ENCODE data around the gene STK32B.
"Not testable (repeated sequence)": the region's sequence is repeated elsewhere in the genome, so short reads cannot be mapped to it uniquely, and the experiment has no call there.

The STK32B gene

DNA sequence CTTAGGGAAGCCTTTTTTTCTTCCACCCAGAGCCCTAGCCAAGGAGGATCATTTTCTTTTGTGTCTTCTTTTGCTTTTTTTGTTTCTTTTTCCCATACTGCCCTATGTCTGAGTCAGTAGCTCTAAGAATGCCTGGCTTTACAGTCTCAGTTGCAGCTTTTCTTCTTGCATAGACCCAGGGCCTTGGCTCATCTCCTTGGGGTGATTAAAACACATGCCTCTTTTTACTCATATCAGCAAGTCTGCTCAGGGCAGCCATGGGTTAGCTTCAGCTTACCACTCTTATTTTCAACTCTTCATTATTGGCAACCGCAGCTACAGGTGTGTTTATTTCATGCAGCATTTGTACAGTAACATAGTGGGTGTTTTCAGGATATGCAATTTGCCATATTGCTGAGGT, 196.5 kb downstream of the STK32B start:
- no peaks in the 10 kb centered on the region for H3K27me3 ChIP-seq (ENCODE audit: control insufficient read depth in 1 of 2, insufficient read depth in 2 of 2, low read length in 2 of 2)
- H3K27ac ChIP-seq (ENCODE audit: low read depth, low read length): no peak overlapping the region
- H3K4me3 ChIP-seq (ENCODE audit: low read depth in 1 of 2, low read length in 2 of 2): no peak overlapping the region
- no peaks in the 10 kb centered on the region for H3K4me1 ChIP-seq (ENCODE audit: insufficient read depth, low read length)
- H3K9ac ChIP-seq (ENCODE audit: low read length): no peak overlapping the region
- no peaks in the 10 kb centered on the region for H3K36me3 ChIP-seq (ENCODE audit: insufficient read depth, low read length)
- no peaks in the 10 kb centered on the region for H3K9me3 ChIP-seq (ENCODE audit: low read length)

DNA sequence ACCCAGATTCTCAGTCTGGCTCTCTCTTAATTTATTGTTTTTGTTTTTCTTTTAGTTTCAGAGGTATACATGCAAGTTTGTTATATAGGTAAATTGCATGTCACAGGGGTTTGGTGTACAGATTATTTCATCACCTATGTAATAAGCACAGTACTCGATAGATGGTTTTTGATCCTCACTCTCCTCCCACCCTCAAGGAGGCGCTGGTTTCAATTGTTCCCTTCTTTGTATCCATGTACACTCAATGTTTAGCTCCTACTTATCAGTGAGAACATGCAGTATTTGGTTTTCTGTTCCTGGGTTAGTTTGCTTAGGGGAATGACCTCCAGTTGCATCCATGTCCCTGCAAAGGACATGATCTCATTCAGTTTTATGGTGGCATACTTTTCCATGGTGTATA, 198.4 kb downstream of the STK32B start:
- Histone ChIP-seq H3K27ac (ENCODE audit: low read depth, low read length) (no peak overlapping the region), H3K9me3 (ENCODE audit: low read length) (no peaks in the 10 kb centered on the region), H3K4me1 (ENCODE audit: insufficient read depth, low read length) (no peaks in the 10 kb centered on the region), H3K4me3 (ENCODE audit: low read depth in 1 of 2, low read length in 2 of 2) (no peak overlapping the region), H3K36me3 (ENCODE audit: insufficient read depth, low read length) (no peaks in the 10 kb centered on the region), H3K27me3 (ENCODE audit: control insufficient read depth in 1 of 2, insufficient read depth in 2 of 2, low read length in 2 of 2) (no peaks in the 10 kb centered on the region), H3K9ac (ENCODE audit: low read length) (no peak overlapping the region)

DNA sequence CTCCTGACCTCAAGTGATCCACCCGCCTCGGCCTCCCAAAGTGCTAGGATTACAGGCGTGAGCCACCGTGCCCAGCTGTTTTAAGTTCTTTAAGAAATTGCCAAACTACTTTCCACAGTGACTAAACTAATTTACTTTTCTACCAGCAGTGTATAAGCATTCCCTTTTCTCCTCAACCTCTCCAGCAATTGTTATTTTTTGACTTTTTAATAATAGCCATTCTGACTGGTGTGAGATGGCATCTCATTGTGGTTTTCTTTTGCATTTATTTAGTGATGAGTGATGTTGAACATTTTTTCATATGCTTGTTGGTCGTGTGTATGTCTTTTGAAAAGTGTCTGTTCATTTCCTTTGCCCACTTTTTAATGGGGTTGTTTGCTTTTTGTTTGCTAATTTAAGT, 199.3 kb downstream of the STK32B start:
- not testable (repeated sequence) for H3K4me1 ChIP-seq (ENCODE audit: insufficient read depth, low read length); H3K4me3 ChIP-seq (ENCODE audit: low read depth in 1 of 2, low read length in 2 of 2); H3K27ac ChIP-seq (ENCODE audit: low read depth, low read length); H3K9me3 ChIP-seq (ENCODE audit: low read length); H3K9ac ChIP-seq (ENCODE audit: low read length); H3K36me3 ChIP-seq (ENCODE audit: insufficient read depth, low read length); H3K27me3 ChIP-seq (ENCODE audit: control insufficient read depth in 1 of 2, insufficient read depth in 2 of 2, low read length in 2 of 2)

DNA sequence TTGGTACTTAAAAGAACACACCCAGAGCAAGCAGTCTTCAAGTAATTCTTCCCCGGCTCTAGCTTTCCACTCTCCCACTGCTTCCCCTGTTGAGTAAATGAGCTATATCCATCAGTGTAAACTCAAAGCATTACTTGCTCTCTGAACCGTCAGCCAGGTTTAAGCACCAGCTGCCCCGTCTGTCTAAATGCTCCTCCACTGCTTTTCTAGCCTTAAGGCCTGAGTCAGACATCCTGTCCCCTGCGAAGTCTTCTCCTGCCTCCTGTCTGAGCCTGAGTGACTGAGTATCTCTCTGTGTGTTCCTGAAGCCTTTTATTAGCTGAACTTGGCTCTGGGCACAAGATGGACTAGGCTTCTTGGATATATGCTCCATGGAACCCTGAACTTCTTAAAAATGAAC, 205.1 kb downstream of the STK32B start:
- Histone ChIP-seq H3K27ac (ENCODE audit: low read depth, low read length) (no peak overlapping the region), H3K36me3 (ENCODE audit: insufficient read depth, low read length) (no peaks in the 10 kb centered on the region), H3K9me3 (ENCODE audit: low read length) (no peaks in the 10 kb centered on the region), H3K27me3 (ENCODE audit: control insufficient read depth in 1 of 2, insufficient read depth in 2 of 2, low read length in 2 of 2) (no peaks in the 10 kb centered on the region), H3K4me3 (ENCODE audit: low read depth in 1 of 2, low read length in 2 of 2) (no peak overlapping the region), H3K9ac (ENCODE audit: low read length) (no peak overlapping the region), H3K4me1 (ENCODE audit: insufficient read depth, low read length) (no peaks in the 10 kb centered on the region)

DNA sequence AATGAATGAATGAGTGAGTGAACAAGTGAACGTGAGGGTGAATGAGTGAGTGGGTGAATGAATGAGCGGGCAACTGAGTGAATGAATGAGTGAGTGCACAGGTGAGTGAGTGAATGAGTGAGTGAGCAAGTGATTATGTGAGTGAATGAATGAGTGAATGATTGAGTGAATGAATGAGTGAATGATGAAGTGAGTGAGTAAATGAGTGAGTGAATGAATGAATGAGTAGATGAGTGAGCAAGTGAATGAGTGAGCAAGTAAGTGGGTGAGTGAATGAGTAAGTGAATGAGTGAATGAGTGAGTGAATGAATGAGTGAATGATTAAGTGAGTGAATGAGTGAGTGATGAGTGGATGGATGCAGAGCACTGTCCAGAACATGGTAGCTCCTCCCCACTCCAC, 205.8 kb downstream of the STK32B start:
- no peaks in the 10 kb centered on the region for H3K27me3 ChIP-seq (ENCODE audit: control insufficient read depth in 1 of 2, insufficient read depth in 2 of 2, low read length in 2 of 2)
- no peaks in the 10 kb centered on the region for H3K9me3 ChIP-seq (ENCODE audit: low read length)
- no peak overlapping the region for H3K4me3 ChIP-seq (ENCODE audit: low read depth in 1 of 2, low read length in 2 of 2)
- H3K36me3 ChIP-seq (ENCODE audit: insufficient read depth, low read length): no peaks in the 10 kb centered on the region
- H3K9ac ChIP-seq (ENCODE audit: low read length): no peak overlapping the region
- H3K4me1 ChIP-seq (ENCODE audit: insufficient read depth, low read length): no peaks in the 10 kb centered on the region
- no peak overlapping the region for H3K27ac ChIP-seq (ENCODE audit: low read depth, low read length)

DNA sequence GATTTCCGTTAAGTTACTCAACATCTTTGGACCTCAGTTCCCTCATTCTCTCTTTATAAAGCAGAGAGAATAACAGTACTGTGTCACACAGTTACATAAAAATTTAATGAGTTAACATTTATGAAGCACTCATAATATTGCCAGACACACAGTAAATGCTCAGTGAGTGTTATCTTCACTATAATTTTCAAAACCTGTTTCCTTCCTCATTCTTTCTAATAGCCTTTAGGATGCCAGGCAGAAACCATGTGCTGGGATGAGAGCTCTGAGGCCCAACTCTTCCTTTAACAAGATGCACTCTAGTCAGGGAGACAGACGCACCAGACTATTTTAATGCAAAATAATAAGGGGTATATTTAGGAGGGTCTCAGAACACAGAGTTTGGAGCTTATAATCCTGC, 208.2 kb downstream of the STK32B start:
- no peak overlapping the region for H3K4me3 ChIP-seq (ENCODE audit: low read depth in 1 of 2, low read length in 2 of 2)
- no peaks in the 10 kb centered on the region for H3K4me1 ChIP-seq (ENCODE audit: insufficient read depth, low read length)
- no peaks in the 10 kb centered on the region for H3K9me3 ChIP-seq (ENCODE audit: low read length)
- no peak overlapping the region for H3K27ac ChIP-seq (ENCODE audit: low read depth, low read length)
- H3K27me3 ChIP-seq (ENCODE audit: control insufficient read depth in 1 of 2, insufficient read depth in 2 of 2, low read length in 2 of 2): no peaks in the 10 kb centered on the region
- no peak overlapping the region for H3K9ac ChIP-seq (ENCODE audit: low read length)
- H3K36me3 ChIP-seq (ENCODE audit: insufficient read depth, low read length): no peaks in the 10 kb centered on the region

DNA sequence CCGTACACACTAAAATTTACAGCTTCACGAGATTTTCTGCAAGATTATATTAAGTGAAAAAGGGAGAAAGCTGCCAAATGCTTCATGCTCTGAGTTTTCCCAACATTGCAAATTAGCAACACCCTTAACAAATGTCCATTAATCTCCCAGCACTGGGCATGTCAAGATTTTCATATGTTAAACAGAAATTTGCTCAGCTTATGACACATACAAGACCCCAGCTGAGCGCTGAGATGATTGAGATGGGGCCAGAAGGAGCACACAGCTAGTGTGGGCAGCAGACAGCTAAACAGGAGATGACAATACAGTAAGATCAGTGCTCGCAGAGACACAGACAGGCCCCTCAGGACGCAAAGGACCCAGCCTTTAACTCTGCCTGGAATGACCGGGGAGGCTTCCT, 208.8 kb downstream of the STK32B start:
- H3K4me3 ChIP-seq (ENCODE audit: low read depth in 1 of 2, low read length in 2 of 2): no peak overlapping the region
- no peaks in the 10 kb centered on the region for H3K4me1 ChIP-seq (ENCODE audit: insufficient read depth, low read length)
- no peaks in the 10 kb centered on the region for H3K36me3 ChIP-seq (ENCODE audit: insufficient read depth, low read length)
- no peaks in the 10 kb centered on the region for H3K9me3 ChIP-seq (ENCODE audit: low read length)
- H3K27me3 ChIP-seq (ENCODE audit: control insufficient read depth in 1 of 2, insufficient read depth in 2 of 2, low read length in 2 of 2): no peaks in the 10 kb centered on the region
- no peak overlapping the region for H3K9ac ChIP-seq (ENCODE audit: low read length)
- no peak overlapping the region for H3K27ac ChIP-seq (ENCODE audit: low read depth, low read length)

DNA sequence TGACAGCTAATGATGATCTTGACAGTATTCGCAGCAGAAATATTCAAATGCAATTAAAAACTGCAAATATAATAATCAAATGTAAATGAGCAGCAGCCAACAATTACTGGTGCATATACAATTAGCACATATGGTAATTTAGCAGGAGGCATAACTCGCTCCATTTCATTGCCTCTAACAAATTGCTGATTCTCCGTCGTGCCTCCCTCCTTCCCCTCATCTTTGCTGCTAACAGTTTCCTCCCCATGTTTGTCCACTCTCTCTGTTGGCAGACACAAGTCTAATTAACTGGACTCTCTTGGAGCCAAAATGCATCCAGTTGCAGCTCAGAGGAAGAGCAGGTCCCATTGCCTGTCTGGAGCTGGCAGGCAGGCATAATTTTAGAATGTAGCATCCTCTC, 210.6 kb downstream of the STK32B start:
- Histone ChIP-seq H3K9ac (ENCODE audit: low read length) (no peak overlapping the region), H3K9me3 (ENCODE audit: low read length) (no peaks in the 10 kb centered on the region), H3K27me3 (ENCODE audit: control insufficient read depth in 1 of 2, insufficient read depth in 2 of 2, low read length in 2 of 2) (no peaks in the 10 kb centered on the region), H3K36me3 (ENCODE audit: insufficient read depth, low read length) (no peaks in the 10 kb centered on the region), H3K4me1 (ENCODE audit: insufficient read depth, low read length) (no peaks in the 10 kb centered on the region), H3K27ac (ENCODE audit: low read depth, low read length) (no peak overlapping the region), H3K4me3 (ENCODE audit: low read depth in 1 of 2, low read length in 2 of 2) (no peak overlapping the region)

DNA sequence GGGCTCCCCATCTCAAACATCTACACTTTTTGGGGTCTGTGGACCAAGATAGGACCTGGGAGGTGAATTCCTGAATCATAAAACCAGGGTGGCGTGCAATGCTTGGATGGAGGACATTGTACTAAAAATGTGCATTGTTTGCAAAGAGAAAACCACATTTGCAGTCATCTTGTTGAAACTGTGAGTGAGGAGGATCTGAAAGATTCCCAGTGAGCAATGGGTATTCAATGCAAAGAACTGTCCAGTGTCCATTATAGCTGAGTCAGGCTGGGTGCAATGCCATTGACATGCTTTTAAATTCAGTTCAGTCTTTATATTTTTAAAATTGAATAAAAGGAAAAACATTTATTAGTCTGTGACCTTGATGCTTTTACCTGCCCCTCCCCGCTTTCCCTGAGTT, 215.7 kb downstream of the STK32B start:
- H3K36me3 ChIP-seq (ENCODE audit: insufficient read depth, low read length): no peaks in the 10 kb centered on the region
- no peak overlapping the region for H3K9ac ChIP-seq (ENCODE audit: low read length)
- no peaks in the 10 kb centered on the region for H3K9me3 ChIP-seq (ENCODE audit: low read length)
- no peaks in the 10 kb centered on the region for H3K27me3 ChIP-seq (ENCODE audit: control insufficient read depth in 1 of 2, insufficient read depth in 2 of 2, low read length in 2 of 2)
- H3K27ac ChIP-seq (ENCODE audit: low read depth, low read length): no peak overlapping the region
- no peaks in the 10 kb centered on the region for H3K4me1 ChIP-seq (ENCODE audit: insufficient read depth, low read length)
- H3K4me3 ChIP-seq (ENCODE audit: low read depth in 1 of 2, low read length in 2 of 2): no peak overlapping the region

DNA sequence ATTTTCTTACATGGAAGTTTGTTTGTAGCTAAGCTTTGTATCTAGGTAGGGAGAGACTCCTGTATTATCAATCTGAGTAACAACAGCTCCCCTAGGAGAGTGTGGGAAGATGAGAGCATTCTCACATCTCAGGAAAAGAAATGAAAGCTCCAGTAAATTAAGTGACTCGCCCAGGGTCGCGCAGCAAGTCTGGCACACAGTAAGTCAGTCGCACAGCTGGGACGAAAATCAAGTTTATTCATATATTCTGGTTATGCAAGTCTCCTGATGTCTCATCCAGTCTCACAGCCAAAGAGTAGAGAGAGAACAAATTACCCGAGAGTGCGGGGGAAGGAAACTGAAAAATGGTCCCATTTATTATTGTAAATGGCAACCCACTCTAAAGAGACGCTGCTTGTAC, 216.1 kb downstream of the STK32B start:
- no peak overlapping the region for H3K27ac ChIP-seq (ENCODE audit: low read depth, low read length)
- no peaks in the 10 kb centered on the region for H3K4me1 ChIP-seq (ENCODE audit: insufficient read depth, low read length)
- H3K9me3 ChIP-seq (ENCODE audit: low read length): no peaks in the 10 kb centered on the region
- no peaks in the 10 kb centered on the region for H3K27me3 ChIP-seq (ENCODE audit: control insufficient read depth in 1 of 2, insufficient read depth in 2 of 2, low read length in 2 of 2)
- H3K36me3 ChIP-seq (ENCODE audit: insufficient read depth, low read length): no peaks in the 10 kb centered on the region
- no peak overlapping the region for H3K9ac ChIP-seq (ENCODE audit: low read length)
- no peak overlapping the region for H3K4me3 ChIP-seq (ENCODE audit: low read depth in 1 of 2, low read length in 2 of 2)

DNA sequence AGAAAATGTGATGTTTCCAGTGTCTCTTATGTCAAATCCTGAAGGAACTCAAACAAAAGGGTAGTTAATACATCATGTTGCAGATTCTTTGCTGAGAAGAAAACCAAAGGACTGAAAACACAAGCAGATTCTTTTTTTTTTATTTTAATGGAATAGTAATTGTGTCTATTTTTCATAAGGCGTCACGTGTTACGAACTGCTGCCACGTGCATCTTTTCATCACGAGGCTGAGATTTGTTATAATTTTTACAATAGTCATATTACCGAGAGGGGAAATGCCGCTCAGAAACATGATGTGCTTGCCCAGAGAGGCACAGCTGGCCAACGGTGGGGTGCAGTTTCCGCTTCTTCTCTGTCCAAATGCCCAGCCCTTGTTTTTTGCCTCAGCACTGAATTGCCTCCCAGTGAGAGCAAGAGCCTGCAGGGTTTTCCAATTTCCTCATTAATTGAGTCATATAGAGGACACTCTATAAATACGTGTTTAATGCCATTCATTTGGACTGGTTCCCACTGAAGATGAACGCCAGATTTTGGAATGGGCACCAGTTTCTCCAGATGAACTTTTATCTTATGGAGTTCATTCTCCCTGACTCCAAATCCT, 225.3 kb downstream of the STK32B start:
- Histone ChIP-seq H3K36me3 (ENCODE audit: insufficient read depth, low read length) (no peaks in the 10 kb centered on the region), H3K27ac (ENCODE audit: low read depth, low read length) (no peak overlapping the region)

DNA sequence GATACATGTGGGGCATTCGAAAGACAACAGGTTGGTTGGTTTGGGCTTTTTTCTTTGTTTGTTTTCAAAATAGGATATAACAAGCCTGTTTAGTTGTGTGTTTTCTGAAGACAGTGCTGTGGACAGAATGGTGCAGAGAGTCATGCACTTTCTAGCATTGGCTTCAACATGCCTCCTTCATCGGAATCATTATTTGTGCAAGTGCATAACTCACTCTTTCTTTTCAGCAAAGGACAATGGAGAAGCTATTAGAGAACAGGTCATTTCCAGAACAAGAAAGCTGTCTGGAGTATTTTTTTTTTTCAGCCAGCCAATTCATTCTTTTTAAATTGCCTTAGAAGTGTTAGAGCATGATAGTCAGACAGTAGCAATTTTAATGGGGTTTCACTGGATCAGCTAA, 225.8 kb downstream of the STK32B start:
- Histone ChIP-seq H3K36me3 (ENCODE audit: insufficient read depth, low read length) (no peaks in the 10 kb centered on the region), H3K27me3 (ENCODE audit: control insufficient read depth in 1 of 2, insufficient read depth in 2 of 2, low read length in 2 of 2) (no peaks in the 10 kb centered on the region), H3K4me1 (ENCODE audit: insufficient read depth, low read length) (no peaks in the 10 kb centered on the region), H3K4me3 (ENCODE audit: low read depth in 1 of 2, low read length in 2 of 2) (no peak overlapping the region), H3K9ac (ENCODE audit: low read length) (no peak overlapping the region), H3K27ac (ENCODE audit: low read depth, low read length) (no peak overlapping the region), H3K9me3 (ENCODE audit: low read length) (no peaks in the 10 kb centered on the region)

More for the DNA sequence above, 225.3 kb downstream of the STK32B start:
- H3K9ac ChIP-seq (ENCODE audit: low read length): no peak overlapping the region
- H3K4me3 ChIP-seq (ENCODE audit: low read depth in 1 of 2, low read length in 2 of 2): no peak overlapping the region
- no peaks in the 10 kb centered on the region for H3K27me3 ChIP-seq (ENCODE audit: control insufficient read depth in 1 of 2, insufficient read depth in 2 of 2, low read length in 2 of 2)
- H3K4me1 ChIP-seq (ENCODE audit: insufficient read depth, low read length): no peaks in the 10 kb centered on the region
- no peaks in the 10 kb centered on the region for H3K9me3 ChIP-seq (ENCODE audit: low read length)

All from muscle layer of colon (tissue), 2 donors.